ENCODE measurements around the gene HOXA3.

The HOXA3 gene

DNA sequence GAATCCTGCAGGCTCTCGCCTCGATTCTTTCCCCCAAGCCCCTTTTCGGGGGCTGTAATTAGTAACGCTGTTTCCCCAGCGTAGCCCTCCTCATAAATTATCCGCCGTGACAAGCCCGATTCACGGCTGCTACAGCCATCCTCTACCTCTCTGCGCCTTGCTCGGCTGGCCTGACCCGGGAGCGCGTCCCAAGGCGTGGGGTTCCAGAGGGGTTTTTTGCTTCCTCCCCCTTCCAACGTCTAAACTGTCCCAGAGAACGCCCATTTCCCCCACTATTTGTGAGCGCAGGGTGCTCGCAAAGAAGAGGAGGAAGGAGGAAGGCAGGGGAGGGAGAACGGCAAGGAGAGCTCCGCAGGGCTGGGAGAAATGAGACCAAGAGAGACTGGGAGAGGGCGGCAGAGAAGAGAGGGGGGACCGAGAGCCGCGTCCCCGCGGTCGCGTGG, 9.8 kb downstream of the HOXA3 start:
- DNase-seq: no peak

DNA sequence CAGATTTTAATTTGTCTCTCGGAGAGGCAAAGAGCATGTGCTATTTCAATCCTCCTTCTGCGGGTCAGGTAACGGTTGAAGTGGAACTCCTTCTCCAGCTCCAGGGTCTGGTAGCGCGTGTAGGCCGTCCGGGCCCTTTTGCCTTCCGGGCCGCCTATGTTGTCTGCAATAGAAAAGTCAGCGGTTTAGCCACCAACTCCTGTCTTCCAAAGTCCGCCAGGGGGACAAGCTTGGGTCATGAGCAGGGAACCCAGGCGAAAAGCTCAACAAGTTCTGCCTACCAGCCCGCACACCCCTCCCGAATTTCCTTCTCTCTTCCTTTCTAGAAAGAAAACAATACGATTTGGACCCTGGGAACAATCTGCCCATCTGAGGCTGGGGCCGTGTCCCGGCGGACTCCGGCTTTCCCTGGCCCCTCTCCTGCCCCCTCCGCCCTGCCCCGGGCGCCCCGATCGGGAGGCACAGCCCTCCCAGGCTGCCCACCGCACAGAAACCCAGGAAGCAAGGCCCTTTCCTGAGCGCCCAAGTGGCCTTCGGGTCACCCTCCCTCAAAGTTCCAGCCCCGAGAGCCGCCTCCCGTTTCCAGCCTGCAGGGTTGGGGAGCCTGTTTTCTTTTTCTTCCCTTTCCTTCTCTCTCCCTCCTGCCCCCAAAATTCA, 10.3 kb downstream of the HOXA3 start:
- DNase-seq: no peak

DNA sequence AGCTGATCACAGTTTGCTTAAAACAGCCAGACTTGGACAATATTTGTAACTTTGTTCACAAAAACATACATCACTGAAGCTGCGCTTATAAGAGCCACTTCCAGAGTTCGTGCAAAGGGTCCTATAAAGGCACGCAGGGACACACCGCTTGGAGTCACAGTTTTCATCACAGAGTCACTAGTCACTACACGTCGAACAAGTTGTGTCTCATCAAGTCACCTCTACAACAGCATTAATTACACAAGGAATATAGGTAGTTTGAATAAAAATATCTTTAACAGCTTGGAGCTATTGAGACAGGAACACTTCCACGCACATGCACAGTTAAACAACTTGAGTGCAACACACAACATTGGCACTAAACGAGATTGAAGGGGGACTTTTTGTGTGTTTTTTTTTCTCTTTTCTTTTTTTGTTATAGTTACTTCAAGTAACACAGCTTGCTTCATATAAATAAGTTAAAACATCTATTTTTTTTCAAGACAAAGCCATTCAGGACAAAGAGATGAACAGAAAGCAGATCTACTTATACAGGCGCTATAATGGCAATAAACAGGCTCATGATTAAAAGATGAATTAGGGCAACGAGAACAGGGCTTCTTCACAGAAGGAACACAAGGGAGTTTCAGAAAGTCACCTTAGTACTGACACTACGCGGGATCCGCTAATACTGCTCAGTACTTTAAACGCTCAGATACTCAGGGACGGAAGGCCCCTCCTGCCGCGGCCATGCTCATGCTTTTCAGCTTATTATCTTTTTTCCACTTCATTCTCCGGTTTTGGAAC, 11.1 kb downstream of the HOXA3 start:
- no peak for DNase-seq

DNA sequence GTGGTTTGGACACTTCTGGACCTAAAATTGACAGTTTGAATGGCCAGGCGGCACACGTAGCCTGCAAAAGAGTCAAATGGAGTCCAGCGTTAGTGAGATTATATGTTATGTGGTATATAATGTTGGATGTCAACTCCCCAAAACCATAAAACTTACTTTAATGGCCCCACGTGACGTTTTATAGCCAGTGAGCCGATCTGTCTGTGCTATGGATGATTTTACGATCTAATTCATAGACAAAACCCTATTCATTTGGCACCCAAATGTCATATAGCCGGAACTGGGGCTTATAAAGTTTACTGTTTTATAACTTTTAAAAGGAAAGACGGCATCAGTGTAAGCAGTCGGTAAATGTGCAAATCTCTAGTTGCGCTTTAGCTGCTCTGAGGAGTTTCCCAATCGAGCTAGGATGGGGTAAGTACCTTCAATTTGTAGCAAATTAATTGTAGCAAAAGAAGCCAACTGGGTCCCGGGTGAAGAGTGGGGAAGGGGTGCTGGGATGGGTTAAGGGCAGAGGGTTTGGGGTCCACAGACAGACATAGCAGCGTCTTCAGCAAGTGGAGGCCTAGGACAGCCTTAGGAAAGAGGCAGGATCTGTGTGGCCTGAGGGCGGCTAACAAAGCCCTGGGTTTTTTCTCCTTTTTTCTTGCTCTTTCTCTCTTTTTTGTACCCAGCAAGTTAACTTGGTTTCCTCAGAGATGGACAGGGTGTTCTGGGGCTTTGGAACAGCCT, 12.1 kb downstream of the HOXA3 start:
- no peak for DNase-seq

DNA sequence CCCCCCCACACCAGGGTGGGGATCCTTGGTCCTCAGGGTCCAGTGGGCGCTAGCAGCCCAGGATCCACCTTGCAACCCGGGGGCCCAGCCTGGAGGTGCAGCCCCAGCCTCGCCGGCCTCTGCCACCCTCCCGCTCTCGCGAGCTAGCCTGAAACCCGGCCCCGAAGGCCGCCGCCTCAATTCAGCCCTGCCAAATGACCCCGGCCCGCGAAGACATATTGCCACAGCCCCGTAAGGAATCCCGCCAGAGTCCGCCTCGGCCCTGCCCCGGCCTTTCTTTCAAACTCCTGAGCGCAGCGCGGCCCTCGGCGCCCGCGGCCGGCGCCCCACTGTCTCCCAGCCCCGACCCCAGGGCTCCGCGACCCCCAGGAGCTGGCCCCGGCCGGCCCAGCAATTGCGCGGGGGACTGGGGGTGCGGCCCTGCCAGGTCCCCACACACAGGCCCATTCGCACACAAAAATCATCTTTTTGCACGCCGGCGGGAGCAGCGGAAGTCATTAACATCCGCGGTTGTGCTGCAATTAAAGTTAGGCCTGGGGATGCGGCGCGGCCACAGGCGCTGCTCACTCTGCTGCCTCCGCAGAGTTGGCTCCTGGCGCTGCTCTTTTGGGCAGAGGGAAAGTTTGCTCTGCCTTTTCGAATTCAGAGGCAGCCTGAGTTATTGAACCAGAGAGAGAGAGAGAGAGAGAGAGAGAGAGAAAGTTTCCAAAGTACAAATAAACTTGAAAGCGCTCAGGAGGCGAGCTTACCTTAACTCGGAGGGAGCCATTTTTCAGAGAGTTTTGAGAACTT, 12.9 kb downstream of the HOXA3 start:
- no peak for DNase-seq

DNA sequence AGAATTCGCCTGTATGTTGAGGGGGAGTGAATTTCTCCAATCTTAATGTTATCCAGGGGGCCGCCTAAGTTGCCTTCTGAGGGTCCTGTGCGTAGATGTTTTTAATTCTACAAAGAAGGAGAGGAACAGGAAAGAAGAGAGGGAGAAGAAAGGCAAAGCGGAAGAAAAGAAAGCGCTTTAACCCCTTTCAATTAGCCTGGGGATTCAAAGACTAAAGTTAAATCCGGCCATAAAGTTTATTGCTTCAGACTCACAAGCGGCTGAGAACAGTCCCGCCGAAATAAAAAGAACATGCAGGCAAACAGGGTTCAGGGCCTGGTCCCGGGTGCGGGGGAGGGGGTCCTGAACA, 13.4 kb downstream of the HOXA3 start:
- no peak for DNase-seq

DNA sequence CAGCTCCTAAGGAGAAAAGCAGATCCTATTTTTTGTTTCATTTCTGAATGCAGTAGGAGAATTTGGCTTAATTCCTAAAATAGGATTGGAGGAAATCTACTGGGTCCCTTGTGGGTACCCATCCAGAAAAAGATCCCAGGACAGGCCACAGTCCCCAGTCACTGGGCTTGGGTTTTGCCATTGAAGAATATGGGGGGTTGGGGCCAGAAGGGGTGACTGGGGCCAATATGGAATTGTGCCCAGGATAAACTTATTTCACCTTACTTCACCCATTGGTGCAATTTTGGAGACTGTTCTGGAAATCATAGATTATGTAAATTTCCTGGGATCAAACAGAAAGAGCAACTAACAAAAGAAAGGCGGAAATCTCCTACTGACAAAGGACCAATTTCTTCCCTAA, 13.9 kb downstream of the HOXA3 start:
- no peak for DNase-seq

DNA sequence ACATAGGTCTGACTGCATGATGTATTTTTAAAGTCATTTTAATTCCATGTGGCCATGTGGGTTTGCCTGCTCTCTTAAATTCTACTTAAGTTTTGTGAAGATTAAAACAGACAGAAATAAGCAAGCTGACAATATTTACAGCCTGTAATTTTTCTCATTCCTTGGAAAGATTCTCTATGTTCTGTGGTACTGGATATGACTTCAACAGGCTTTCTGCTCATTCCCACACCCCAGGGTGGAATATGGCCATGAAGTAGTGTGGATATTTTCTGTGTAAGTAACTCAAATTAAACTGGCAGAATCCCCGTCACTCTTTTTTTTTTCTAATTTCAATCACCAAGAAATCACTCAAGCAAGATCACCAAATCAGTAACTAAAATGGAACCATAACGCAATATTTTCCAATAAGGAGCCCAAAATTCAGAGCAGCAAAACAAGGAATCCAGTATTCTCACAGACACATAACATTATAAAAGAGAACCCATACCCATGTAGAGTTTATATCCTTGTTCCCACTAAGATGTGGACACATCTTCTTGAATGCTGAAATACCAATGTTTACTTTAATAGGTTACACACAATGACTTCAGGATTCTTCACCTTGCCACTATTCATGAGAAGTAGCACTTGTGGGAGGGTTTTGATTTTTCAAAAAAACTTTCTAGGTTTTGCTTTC, 14.6 kb downstream of the HOXA3 start:
- DNase-seq: no peak

DNA sequence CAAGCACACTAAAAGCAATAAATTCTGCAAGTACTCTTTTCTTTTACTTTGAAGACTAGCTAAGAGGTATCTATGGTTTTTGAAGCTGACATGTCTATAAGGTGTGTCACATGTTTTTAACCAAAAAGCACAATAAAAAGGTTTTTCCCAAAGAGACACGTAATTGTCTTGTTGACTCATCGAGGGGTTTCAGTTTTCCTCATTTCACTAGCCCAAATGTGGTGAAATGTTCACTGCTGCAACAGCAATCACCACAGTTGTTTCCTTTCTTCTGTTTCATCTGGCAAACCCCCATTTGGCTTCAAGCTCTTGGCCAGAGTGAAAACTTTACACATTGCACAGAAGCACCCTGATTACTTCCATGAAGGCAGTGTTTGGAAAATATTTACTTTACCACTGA, 18.0 kb downstream of the HOXA3 start:
- DNase-seq: no peak

DNA sequence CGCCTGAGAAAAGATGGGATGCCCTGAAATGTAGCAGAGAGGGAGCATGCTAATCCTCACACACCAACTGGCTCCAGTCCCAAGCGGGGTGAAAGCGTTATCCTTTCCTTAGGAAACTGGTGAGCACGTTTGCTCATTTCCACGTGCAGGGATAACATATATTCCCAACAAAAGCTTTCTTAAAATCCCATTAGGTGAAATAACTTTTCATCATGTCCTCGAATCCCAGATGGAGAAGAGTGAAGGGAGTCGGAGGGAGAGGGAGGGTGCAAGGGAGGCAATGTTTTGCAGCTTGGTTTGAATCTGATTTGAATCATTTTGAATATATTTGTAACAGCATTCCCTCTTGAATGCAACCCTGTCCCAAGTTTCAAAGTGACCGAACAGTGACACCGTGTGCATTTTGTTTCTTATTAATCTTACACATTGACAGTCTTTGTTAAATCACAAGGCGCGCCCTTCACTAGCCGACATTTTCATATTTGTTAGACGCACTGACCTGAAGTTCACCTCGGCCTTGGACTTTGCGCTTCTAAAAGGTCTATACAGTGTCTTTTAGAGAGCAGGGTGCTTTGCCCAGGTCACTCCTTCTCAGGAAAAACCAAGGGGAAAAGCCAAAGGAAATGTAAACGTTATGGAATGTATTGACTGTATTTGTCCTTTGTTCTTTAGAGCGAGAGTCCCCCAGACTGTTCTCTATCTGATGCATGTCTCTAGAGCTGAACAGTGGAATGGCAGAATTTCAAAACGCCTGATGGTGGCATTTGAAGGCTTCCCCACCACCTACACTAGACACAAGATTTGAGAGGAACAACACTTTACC, 18.8 kb downstream of the HOXA3 start:
- DNase-seq: no peak

DNA sequence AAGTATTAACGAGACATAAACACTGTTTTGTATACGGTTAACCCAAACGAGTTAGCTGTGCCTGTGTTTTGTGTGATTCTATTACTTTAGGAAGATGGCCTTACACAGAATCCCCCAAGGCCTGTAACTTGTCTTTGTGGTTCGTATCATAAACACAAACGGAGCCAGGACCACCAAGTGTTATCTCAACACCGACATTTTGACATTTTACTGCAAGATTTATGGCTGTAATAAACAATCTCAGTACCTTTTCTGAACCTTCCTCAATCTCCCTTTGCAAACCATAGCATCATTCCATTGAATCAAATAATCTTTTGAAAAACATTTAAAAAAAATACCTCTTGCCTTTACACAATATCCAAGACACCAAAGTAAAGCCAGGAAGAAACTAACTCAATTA, 19.4 kb downstream of the HOXA3 start:
- no peak for DNase-seq

DNA sequence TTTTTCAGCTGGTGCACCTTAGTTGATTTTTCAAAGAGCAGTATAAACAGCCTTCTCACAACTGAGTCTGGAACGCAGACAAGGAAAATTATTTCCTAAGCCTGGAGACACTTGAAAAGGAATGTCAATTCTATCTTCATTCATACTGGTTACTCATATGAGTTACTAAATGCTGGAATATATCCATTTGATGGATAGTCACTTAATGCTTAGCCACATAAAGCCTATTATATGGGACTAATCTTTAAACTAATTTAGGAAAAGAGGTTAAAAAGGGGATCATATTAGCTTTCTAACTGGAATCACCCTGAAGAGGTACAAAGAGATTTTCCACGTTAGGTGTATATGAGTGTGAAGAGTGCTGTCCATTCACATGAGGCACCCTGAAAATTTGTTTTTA, 20.2 kb downstream of the HOXA3 start:
- no peak for DNase-seq

DNA sequence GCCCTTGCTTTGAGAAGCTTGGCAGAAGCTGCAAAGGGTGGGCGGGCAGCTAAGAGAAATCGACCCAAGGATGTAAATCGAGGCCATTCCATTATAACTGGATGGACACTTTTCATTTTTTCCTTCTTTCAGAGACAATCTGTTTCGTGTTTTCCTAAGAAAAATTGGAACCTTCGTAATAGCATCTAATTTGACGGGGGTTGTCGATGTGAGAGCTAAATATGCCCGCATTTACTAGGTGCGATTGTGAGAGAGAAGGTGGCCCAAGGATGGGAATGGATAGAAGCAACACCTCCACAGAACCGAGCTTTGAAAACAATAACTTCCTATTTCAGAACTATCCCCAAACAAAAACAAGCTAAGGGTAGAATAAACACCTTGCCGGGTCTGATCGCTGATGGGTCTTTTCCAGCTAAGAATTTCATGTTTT, 21.0 kb downstream of the HOXA3 start:
- no peak for DNase-seq

DNA sequence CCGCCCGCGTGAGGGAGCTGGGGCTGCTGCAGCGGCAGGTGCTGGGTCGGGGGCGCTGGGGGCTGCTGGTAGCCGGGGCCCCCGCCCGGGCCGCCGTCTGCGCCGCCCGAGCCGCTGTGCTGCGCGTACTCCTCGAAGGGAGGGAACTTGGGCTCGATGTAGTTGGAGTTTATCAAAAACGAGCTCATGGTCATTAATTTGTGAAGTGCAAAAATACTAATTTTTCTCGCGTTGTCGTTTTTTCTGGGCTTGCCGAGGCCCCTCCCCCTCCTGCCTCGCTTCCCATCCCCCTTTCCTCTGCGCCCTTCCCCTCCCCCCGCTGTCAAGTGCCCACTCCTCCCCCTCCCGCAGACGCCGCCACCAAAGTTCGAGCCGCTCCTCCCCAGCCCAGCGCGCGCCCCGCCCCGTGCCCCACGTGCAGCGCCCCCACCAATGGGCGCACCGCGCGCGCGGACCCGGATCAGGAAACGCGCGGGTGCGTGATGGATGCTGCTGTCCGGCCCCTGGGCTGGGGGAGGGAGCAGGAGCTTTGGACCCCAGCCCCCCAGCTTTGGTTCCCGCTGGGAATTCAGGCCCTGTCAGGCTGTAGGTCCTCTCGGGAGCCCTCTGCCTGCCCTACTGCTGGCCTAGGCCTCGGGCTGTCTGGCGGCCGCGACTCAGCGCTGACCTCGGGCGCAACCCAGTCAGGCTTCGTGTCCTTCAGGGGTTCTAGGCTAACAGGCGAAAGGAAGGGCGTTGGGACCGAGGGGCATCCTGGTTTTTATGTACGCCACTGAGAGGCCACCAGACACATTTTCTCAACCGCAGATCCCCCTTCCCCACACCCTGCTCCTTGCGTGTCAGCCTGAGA, 21.6 kb downstream of the HOXA3 start, which contains the start of gene HOXA4:
TSS of gene HOXA4 (minus strand) at position 218 of the 850 bp plus-strand sequence. CDS start at position 194, 24 bp downstream.
- DNase-seq: peak; percentile 62 to 70

DNA sequence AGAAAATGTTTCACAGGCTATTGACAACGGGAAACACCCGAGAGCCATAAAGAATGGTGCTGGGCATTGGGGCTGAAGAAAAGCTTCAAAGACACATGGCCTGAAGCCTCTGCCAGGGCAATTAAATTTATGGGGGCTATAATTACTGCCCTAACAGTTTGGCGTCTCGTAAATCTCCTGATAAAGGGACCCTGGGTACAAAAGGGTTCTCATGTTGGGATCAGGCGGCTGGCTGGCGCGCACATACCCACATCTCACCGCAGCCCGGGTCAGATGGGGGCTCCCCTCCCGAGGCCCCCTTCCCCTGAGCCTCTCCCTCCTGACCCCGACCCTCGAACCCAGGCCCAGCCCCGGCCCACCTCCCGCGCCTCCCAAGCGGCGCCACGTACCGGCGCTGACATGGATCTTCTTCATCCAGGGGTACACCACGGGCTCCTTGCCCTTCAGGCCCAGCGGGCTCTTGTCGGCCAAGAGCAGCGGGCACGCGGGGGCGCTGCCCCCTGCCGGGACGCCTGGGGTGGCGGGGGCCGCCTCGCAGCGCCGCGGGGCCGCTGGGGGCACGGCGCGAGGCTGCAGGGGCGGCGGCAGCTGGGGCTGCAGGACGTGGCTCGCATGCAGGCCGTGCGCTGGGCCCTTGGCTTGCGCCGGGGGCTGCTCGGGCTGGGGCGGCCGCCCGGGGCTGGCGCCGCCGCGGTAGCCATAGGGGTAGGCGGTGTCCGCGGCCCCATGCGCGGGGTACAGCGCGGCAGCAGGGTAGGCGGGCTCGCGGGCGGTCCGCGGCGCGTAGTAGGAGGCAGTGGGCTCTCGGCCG, 22.4 kb downstream of the HOXA3 start:
- DNase-seq: no peak

DNA sequence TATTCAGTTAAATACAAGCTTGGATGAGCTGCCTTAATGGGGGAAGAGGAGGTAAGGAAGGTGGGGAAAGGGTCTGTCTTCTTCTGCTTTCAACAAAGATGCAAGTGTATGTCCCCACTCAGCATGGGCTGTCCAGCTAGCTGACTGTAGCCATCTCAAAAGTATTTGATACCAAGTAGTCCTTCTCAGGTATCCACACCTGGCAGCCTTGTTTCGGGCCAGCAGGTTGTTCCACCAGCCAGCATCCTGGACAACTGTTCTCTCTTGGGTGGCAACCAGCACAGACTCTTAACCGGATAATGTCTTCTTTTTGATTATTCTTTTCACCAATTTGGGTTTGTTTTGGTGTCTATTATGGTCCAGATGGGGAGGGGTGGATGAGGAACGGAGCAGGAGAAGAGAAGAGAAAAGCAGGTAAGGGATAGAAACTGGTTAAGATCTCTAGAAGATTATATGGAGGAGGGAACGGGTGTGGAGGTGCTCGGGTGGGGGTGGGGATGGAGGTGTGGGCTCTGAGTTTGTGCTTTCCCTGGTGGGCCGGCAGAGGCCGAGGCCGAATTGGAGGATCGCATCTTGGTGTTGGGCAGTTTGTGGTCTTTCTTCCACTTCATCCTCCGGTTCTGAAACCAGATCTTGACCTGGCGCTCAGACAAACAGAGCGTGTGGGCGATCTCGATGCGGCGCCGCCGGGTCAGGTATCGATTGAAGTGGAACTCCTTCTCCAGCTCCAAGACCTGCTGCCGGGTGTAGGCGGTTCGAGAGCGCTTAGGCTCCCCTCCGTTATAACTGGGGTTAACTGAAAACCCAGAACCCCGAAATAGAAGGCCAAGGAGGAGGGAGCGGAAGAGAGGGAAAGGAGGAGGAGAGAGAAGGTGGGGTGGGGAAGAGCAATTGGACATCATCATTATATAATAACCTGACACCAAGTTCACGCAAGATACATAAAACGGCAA, 23.3 kb downstream of the HOXA3 start:
- DNase-seq: no peak

DNA sequence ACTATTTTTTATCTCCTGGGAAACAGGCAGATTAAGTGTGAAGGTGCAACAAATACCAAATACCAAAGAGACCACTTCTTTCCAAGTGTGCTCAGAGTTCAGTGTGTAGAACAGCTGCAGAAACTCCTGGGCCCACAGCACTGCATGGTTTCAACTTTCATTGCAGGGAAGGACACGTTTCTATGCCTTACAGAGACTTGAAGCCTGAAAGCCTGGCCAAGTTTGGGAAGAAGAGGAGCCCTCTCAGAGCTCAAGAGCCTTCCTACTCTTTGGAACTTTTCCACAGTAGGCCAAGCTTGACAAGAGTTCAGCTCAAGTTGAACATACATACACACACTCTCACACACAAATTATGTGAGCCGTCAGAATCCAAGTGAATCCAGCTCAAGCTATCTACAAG, 24.3 kb downstream of the HOXA3 start:
- no peak for DNase-seq

DNA sequence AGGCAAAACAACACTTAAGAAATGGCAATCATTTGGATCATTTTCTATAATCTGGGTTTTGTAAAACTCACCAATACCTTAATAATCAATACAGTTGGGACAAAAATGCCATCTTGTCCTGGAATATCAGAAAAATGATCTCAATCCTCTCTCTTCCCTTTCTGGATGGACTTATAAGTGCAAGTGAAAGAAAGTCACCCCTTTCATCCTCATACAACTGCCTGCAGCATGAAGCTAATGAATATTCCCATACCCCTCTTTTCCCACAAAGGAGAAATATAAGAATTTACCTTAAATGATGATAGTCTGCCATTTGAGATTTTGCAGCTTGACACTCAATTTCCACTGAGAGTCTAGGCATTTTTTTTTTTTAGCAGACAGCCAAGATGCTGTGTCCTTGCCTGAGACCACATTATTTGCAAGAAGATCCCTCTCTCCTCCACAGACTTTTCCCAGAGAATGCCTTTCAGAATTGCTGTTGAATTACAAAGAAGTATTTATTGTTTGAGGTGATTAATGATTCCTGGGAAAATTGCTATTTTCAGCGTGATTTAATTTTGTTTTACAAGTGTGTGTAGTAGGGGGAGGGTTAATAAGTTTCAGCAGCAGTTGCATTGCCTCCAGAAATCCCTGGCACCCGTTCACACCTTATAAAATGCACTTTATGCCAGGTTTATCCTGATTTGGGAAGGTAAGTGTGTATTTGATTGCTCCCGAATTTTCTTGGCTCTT, 25.6 kb downstream of the HOXA3 start:
- no peak for DNase-seq

Measured in stimulated activated CD4-positive, alpha-beta T cell treated with anti-CD3 and anti-CD28 coated beads, Interleukin-2, amount 100 ng/mL, for 48 hours (primary cell).